ENCODE measurements around the gene SMYD3.

Gene SMYD3

GRCh38 chr1:246459221-246459620, 47.9 kb downstream of the SMYD3 start:
- no peak for DNase-seq

- no peak for DNase-seq
Measured at GRCh38 chr1:246455476-246455875, 51.6 kb downstream of the SMYD3 start.

- no peak for DNase-seq
Measured at GRCh38 chr1:246454655-246455054, 52.4 kb downstream of the SMYD3 start.

- DNase-seq, result peak; percentile 12
Measured at GRCh38 chr1:246450611-246451251, 56.3 kb downstream of the SMYD3 start.

- no peak for DNase-seq
Measured at GRCh38 chr1:246448373-246448772, 58.7 kb downstream of the SMYD3 start.

GRCh38 chr1:246447501-246447900, 59.6 kb downstream of the SMYD3 start:
- DNase-seq, result no peak

- no peak for DNase-seq
Measured at GRCh38 chr1:246445503-246445902, 61.6 kb downstream of the SMYD3 start.

GRCh38 chr1:246444617-246445016, 62.5 kb downstream of the SMYD3 start:
- no peak for DNase-seq

GRCh38 chr1:246437961-246438360, 69.1 kb downstream of the SMYD3 start:
- no peak for DNase-seq

- DNase-seq, result no peak
Measured at GRCh38 chr1:246435421-246436041, 71.5 kb downstream of the SMYD3 start.

- no peak for DNase-seq
Measured at GRCh38 chr1:246434335-246434734, 72.7 kb downstream of the SMYD3 start.

GRCh38 chr1:246428542-246429308, 78.4 kb downstream of the SMYD3 start:
- no peak for DNase-seq

GRCh38 chr1:246427611-246428010, 79.5 kb downstream of the SMYD3 start:
- no peak for DNase-seq

GRCh38 chr1:246425895-246426294, 81.2 kb downstream of the SMYD3 start:
- DNase-seq, result no peak

- no peak for DNase-seq
Measured at GRCh38 chr1:246425139-246425794, 81.8 kb downstream of the SMYD3 start.

- no peak for DNase-seq
Measured at GRCh38 chr1:246420300-246420699, 86.8 kb downstream of the SMYD3 start.

GRCh38 chr1:246418565-246419312, 88.3 kb downstream of the SMYD3 start:
- DNase-seq, result no peak

GRCh38 chr1:246417813-246418564, 89.1 kb downstream of the SMYD3 start:
- no peak for DNase-seq

- DNase-seq, result no peak
Measured at GRCh38 chr1:246417152-246417812, 89.8 kb downstream of the SMYD3 start.

GRCh38 chr1:246416261-246416660, 90.8 kb downstream of the SMYD3 start:
- DNase-seq, result no peak

- DNase-seq, result no peak
Measured at GRCh38 chr1:246415028-246415427, 92.1 kb downstream of the SMYD3 start.

- DNase-seq, result no peak
Measured at GRCh38 chr1:246413430-246413829, 93.6 kb downstream of the SMYD3 start.

Measured in NCI-H345 (cell line).